Sigmoid colon (tissue), 7 donors: ENCODE data around the gene HMOX2. TPM values are rescaled to one million over a fixed set of nuclear protein-coding genes. Genes with fewer than 3 reads are reported as not detected.

Source experiments
- DNase-seq: peaks from one replicate; pipeline ENCODE4 v3.0.0-alpha.2; 2019
- H3K27ac ChIP-seq, 4 donors: fragments of 200-600 bp; sonication (generic); one replicate each; pipeline ENCODE4 v1.5.1; 2016 to 2019; ENCODE audit warnings: mild to moderate bottlenecking in 1 of 4
- H3K27me3 ChIP-seq, 3 donors: fragments of 200-600 bp; sonication (generic); one replicate each; pipeline ENCODE4 v1.5.1; 2019; ENCODE audit warnings: mild to moderate bottlenecking in 1 of 3
- H3K36me3 ChIP-seq, 4 donors: fragments of 200-600 bp; sonication (generic); one replicate each; pipeline ENCODE4 v1.5.1; 2016 to 2019
- H3K4me1 ChIP-seq, 4 donors: fragments of 200-600 bp; sonication (generic); one replicate each; pipeline ENCODE4 v1.5.1; 2017 to 2019
- H3K4me3 ChIP-seq, 4 donors: fragments of 200-600 bp; sonication (generic); one replicate each; pipeline ENCODE4 v1.5.1; 2017 to 2019; ENCODE audit warnings: mild to moderate bottlenecking in 2 of 4, moderate library complexity in 1 of 4
- H3K9me3 ChIP-seq, 4 donors: fragments of 200-600 bp in 3 of 4; sonication (generic) in 3 of 4; one replicate each; pipeline versions ENCODE4 v1.5.1 to v1.6.1; 2013 to 2019
- EP300 ChIP-seq, 4 donors: sonication (generic); formaldehyde crosslinking; IDR thresholded peaks; one replicate each; pipeline ENCODE4 v1.6.1; 2017; ENCODE audit warnings: antibody characterized with exemption in 4 of 4
- POLR2A ChIP-seq, 2 donors: fragments of 450-650 bp; IDR thresholded peaks; one replicate each; pipeline ENCODE4 v1.6.1; 2016; ENCODE audit warnings: antibody characterized with exemption in 2 of 2, mild to moderate bottlenecking in 2 of 2, moderate library complexity in 2 of 2
- POLR2AphosphoS5 ChIP-seq, 4 donors: sonication (generic); formaldehyde crosslinking; IDR thresholded peaks; one replicate each; pipeline ENCODE4 v1.6.1; 2017; ENCODE audit warnings: antibody characterized with exemption in 4 of 4
- WGBS, 2 donors: extraction: QIAGEN DNeasy Blood & Tissue Kit; methylation state at CpG; one replicate each; pipeline ENCODE4 v1.1.7; 2013; 5-methylcytosine and 5-hydroxymethylcytosine counted together
- intact Hi-C: fragments of 100-400 bp; cut with DNase I; formaldehyde crosslinking; loops from one replicate; pipeline ENCODE4 v1.15.1; 2023
- polyA plus RNA-seq, 3 donors: library from polyadenylated mRNA; stranded (reverse); fragments of 200-250 nt; gene quantifications; one replicate each; pipeline ENCODE4 v1.2.3, GENCODE V29; 2013
- total RNA-seq, 4 donors: library from RNA; depleted of rRNA; stranded (reverse); fragments of >200 nt; gene quantifications; one replicate each; pipeline ENCODE4 v1.1.0, GENCODE V29; 2016
- TF ChIP-seq, protein P1 (sequence below), 4 experiments: fragments of 450-650 bp in 3 of 4; fragments of 200-600 bp in 1 of 4; IDR thresholded peaks; one replicate each; pipeline ENCODE4 v1.5.1; 2016 to 2019; ENCODE audit warnings: antibody characterized with exemption in 4 of 4, mild to moderate bottlenecking in 3 of 4, moderate library complexity in 2 of 4
- donor health status: healthy with polysubstance abuse.
- donor health status: Bipolar disorder and iron deficiency.
- donor health status: healthy.

HMOX2 gene
- total and polyA plus RNA-seq, 7 donors: 29.9 to 77.2 (median 37.1) TPM

GRCh38 chr16:4477966-4478365, 1.8 kb downstream of the HMOX2 start:
- intact Hi-C loops: no loop called here
- H3K27me3 ChIP-seq: no peaks in the 10 kb centered on the region
- no peak for DNase-seq
- H3K4me3 ChIP-seq: no peak overlapping the region
- H3K4me1 ChIP-seq: peaks cover 0 to 48% (median 16%) of the 10 kb centered on the region in 4 donors
- H3K9me3 ChIP-seq: no peaks in the 10 kb centered on the region
- TF ChIP-seq POLR2A (IDR thresholded peaks at IDR 0.05) (no peak), POLR2AphosphoS5 (IDR thresholded peaks at IDR 0.05) (no peak), EP300 (IDR thresholded peaks at IDR 0.05) (no peak)
- TF ChIP-seq, protein P1, sequence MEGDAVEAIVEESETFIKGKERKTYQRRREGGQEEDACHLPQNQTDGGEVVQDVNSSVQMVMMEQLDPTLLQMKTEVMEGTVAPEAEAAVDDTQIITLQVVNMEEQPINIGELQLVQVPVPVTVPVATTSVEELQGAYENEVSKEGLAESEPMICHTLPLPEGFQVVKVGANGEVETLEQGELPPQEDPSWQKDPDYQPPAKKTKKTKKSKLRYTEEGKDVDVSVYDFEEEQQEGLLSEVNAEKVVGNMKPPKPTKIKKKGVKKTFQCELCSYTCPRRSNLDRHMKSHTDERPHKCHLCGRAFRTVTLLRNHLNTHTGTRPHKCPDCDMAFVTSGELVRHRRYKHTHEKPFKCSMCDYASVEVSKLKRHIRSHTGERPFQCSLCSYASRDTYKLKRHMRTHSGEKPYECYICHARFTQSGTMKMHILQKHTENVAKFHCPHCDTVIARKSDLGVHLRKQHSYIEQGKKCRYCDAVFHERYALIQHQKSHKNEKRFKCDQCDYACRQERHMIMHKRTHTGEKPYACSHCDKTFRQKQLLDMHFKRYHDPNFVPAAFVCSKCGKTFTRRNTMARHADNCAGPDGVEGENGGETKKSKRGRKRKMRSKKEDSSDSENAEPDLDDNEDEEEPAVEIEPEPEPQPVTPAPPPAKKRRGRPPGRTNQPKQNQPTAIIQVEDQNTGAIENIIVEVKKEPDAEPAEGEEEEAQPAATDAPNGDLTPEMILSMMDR (IDR thresholded peaks at IDR 0.05): peak in 1 of 4 experiments; percentile 8
- WGBS, 2 donors: 72 to 76% methylated on average over 2 of the region's 2 CpGs
- no peaks in the 10 kb centered on the region for H3K36me3 ChIP-seq
- H3K27ac ChIP-seq: no peak overlapping the region

DNA sequence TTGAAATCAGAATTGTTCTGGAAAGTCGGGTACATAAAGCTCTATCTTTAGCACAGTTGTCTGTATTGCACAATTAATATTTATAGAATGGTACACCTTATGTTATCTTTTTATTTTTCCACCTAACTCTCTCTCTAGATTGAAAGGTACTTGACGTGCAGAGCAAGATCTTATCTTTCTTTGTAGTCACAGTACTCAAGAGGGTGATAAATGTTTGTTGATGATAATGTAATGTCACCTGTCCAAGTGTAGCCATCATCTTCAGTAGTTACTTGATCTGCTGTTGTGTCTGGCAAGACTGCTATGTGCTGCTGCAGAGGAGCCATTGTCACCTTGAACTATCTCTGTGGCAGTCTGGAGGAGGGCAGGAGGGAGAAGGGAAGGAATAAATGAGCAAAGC, 5.3 kb downstream of the HMOX2 start:
- H3K4me3 ChIP-seq: no peak overlapping the region
- no peak overlapping the region for H3K27ac ChIP-seq
- intact Hi-C loops: no loop called here
- peaks cover 0 to 20% (median 5%) of the 10 kb centered on the region in 4 donors for H3K36me3 ChIP-seq
- peaks cover 0 to 19% (median 8%) of the 10 kb centered on the region in 4 donors for H3K4me1 ChIP-seq
- TF ChIP-seq, protein P1 (IDR thresholded peaks at IDR 0.05): no peak
- no peak for TF ChIP-seq POLR2A (IDR thresholded peaks at IDR 0.05)
- no peak for TF ChIP-seq EP300 (IDR thresholded peaks at IDR 0.05)
- TF ChIP-seq POLR2AphosphoS5 (IDR thresholded peaks at IDR 0.05): no peak
- 52 to 69% methylated on average over 2 of the region's 2 CpGs for WGBS, 2 donors
- DNase-seq: no peak
- H3K9me3 ChIP-seq: no peaks in the 10 kb centered on the region
- H3K27me3 ChIP-seq: no peaks in the 10 kb centered on the region

- TF ChIP-seq POLR2AphosphoS5 (IDR thresholded peaks at IDR 0.05) (no peak), POLR2A (IDR thresholded peaks at IDR 0.05) (no peak), EP300 (IDR thresholded peaks at IDR 0.05) (no peak)
- TF ChIP-seq, protein P1 (IDR thresholded peaks at IDR 0.05): no peak
- no peaks in the 10 kb centered on the region for H3K27me3 ChIP-seq
- no peak overlapping the region for H3K4me3 ChIP-seq
- H3K9me3 ChIP-seq: no peaks in the 10 kb centered on the region
- intact Hi-C loops: no loop called here
- WGBS, 2 donors: 91 to 95% methylated on average over 1 of the region's 1 CpG
- peaks cover 0 to 15% (median 7%) of the 10 kb centered on the region in 4 donors for H3K4me1 ChIP-seq
- no peak for DNase-seq
- H3K36me3 ChIP-seq: peaks cover 0 to 20% (median 5%) of the 10 kb centered on the region in 4 donors
- no peak overlapping the region for H3K27ac ChIP-seq
These were observed 5.8 kb downstream of the HMOX2 start for GRCh38 chr16:4481963-4482362.

GRCh38 chr16:4486126-4486893, 10.1 kb downstream of the HMOX2 start:
- H3K4me1 ChIP-seq: peaks cover 0 to 4% (median 0%) of the 10 kb centered on the region in 4 donors
- no peak for DNase-seq
- no peak overlapping the region for H3K4me3 ChIP-seq
- WGBS, 2 donors: 94 to 98% methylated on average over 3 of the region's 3 CpGs
- TF ChIP-seq POLR2AphosphoS5 (IDR thresholded peaks at IDR 0.05): peak in 1 of 4 donors; percentile 17
- TF ChIP-seq, protein P1 (IDR thresholded peaks at IDR 0.05): no peak
- TF ChIP-seq POLR2A (IDR thresholded peaks at IDR 0.05): no peak
- peak in 1 of 4 donors; percentile 14 for TF ChIP-seq EP300 (IDR thresholded peaks at IDR 0.05)
- H3K9me3 ChIP-seq: no peaks in the 10 kb centered on the region
- H3K27me3 ChIP-seq: no peaks in the 10 kb centered on the region
- intact Hi-C loops: no loop called here
- H3K27ac ChIP-seq: peak overlapping the region in 3 of 4 donors; percentile 15 to 47 (median 18)
- H3K36me3 ChIP-seq: peaks cover 0 to 28% (median 5%) of the 10 kb centered on the region in 4 donors
